Loucy (cell line): ENCODE data around the gene GNPAT.

ENCODE experiments used
- H2AFZ ChIP-seq: fragments of 200-600 bp; sonication (generic); 2 replicates; pipeline ENCODE4 v1.6.0; 2016; ENCODE audit warnings: antibody characterized with exemption, mild to moderate bottlenecking, low read length, moderate library complexity
- H3F3A ChIP-seq: fragments of 200-600 bp; 2 replicates; pipeline ENCODE4 v1.6.0; 2016; ENCODE audit warnings: antibody characterized with exemption, low read depth, mild to moderate bottlenecking
- H3K27me3 ChIP-seq: fragments of 200-600 bp; sonication (generic); 2 replicates; pipeline ENCODE4 v1.6.1; 2014; ENCODE audit warnings: low read length, mild to moderate bottlenecking; ENCODE audit not compliant: insufficient read depth, poor library complexity, severe bottlenecking
- H3K36me3 ChIP-seq: fragments of 200-600 bp; sonication (generic); 2 replicates; pipeline ENCODE4 v1.6.1; 2016; ENCODE audit warnings: low read length; ENCODE audit not compliant: insufficient read depth
- H3K4me1 ChIP-seq: fragments of 200-600 bp; sonication (generic); 2 replicates; pipeline ENCODE4 v1.5.1; 2014; ENCODE audit warnings: low read length, mild to moderate bottlenecking; ENCODE audit not compliant: insufficient read depth, poor library complexity, severe bottlenecking
- H3K4me2 ChIP-seq: fragments of 200-600 bp; sonication (generic); 2 replicates; pipeline ENCODE4 v1.6.0; 2014; ENCODE audit warnings: antibody characterized with exemption, low read length, low read depth, mild to moderate bottlenecking; ENCODE audit not compliant: poor library complexity, severe bottlenecking
- H3K4me3 ChIP-seq: fragments of 200-600 bp; sonication (generic); 2 replicates; pipeline ENCODE4 v1.5.1; 2014; ENCODE audit warnings: low read length, mild to moderate bottlenecking, mixed read lengths; ENCODE audit not compliant: poor library complexity, severe bottlenecking
- H3K79me2 ChIP-seq: fragments of 200-600 bp; sonication (generic); 2 replicates; pipeline ENCODE4 v1.6.1; 2014; ENCODE audit warnings: low read length; ENCODE audit not compliant: insufficient read depth
- H3K9ac ChIP-seq: fragments of 200-600 bp; sonication (generic); 2 replicates; pipeline ENCODE4 v1.6.0; 2014; ENCODE audit warnings: mild to moderate bottlenecking, low read depth, low read length, moderate library complexity; ENCODE audit not compliant: poor library complexity, severe bottlenecking
- H3K9me2 ChIP-seq: fragments of 200-600 bp; sonication (generic); replicated peaks from 2 replicates; pipeline ENCODE4 v1.6.1; 2016; ENCODE audit warnings: low read depth, low read length, mixed read lengths
- H3K9me3 ChIP-seq: fragments of 200-600 bp; sonication (generic); 2 replicates; pipeline ENCODE4 v1.6.1; 2014; ENCODE audit warnings: mild to moderate bottlenecking, antibody characterized with exemption, low read length, low read depth; ENCODE audit not compliant: insufficient read depth
- H4K20me1 ChIP-seq: fragments of 200-600 bp; sonication (generic); 2 replicates; pipeline ENCODE4 v1.6.0; 2014; ENCODE audit warnings: antibody characterized with exemption, low read length, mild to moderate bottlenecking; ENCODE audit not compliant: insufficient read depth, poor library complexity, severe bottlenecking
- EZH2phosphoT487 ChIP-seq: fragments of 200-600 bp; IDR thresholded peaks from 2 replicates; pipeline ENCODE4 v1.6.1; 2018; ENCODE audit warnings: antibody characterized with exemption, mild to moderate bottlenecking, moderate library complexity, borderline replicate concordance
- TF ChIP-seq, protein P1 (sequence below): fragments of 200-600 bp; sonication (generic); conservative IDR thresholded peaks from 2 replicates; pipeline ENCODE4 v1.5.1; 2014; ENCODE audit warnings: mild to moderate bottlenecking, antibody characterized with exemption, low read length

The GNPAT gene

DNA sequence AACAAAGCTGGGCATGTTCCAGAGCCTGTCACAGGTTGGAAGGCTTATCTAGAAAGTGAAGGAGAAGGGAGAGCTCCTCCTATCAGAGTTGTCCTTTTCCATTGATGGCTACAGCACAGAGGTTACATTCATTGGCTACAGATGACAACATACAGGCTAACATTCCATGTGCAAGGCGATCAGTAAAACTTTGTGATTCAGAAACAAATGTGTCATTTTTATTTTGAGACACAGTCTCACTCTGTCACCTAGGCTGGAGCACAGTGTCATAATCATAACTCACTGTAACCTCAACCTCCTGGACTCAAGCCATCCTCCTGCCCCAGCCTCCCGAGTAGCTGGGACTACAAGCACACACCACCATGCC lies 46.6 kb upstream of the GNPAT start:
- no peaks in the 10 kb centered on the region for H3F3A ChIP-seq

DNA sequence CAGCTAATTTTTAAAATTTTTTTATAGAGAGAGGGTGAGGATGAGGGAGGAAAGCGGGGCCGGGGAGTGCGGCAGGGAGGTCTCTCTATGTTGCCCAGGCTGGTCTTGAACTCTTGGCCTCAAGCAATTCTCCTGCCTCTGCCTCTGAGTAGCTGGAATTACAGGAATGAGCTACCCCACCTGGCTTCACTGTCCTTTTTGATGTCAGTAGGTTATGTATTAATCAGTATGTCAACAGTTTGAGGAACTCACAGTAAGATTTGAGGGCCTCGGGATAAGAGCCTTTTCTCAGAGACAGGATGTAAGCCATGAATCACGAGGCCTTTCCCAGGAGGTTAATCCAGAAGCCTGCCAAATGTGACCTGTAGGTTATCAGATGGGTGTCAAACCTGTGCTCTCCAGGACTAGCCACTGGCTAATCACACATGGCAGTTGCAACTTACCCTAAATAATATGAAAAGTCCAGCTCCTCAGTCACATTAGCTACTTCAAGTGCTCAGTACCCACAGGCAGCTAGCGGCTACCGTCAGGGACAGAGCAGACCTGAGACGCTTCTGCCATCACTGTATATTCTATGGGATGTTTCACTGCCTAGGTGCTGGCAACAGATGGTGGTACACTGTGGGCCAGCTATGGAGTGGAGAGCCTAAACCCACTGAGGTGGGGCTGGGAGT lies 46.0 kb upstream of the GNPAT start:
- Histone ChIP-seq H3K4me2 (no peak overlapping the region), H3K36me3 (no peaks in the 10 kb centered on the region), H3K9me2 (no peaks in the 10 kb centered on the region), H3F3A (no peaks in the 10 kb centered on the region), H3K9me3 (no peaks in the 10 kb centered on the region), H3K9ac (no peak overlapping the region), H3K27me3 (no peaks in the 10 kb centered on the region), H4K20me1 (no peaks in the 10 kb centered on the region), H3K4me3 (no peak overlapping the region), H3K79me2 (no peaks in the 10 kb centered on the region), H3K4me1 (no peaks in the 10 kb centered on the region), H2AFZ (no peak overlapping the region)
- TF ChIP-seq EZH2phosphoT487 = no peak
- TF ChIP-seq, protein P1, sequence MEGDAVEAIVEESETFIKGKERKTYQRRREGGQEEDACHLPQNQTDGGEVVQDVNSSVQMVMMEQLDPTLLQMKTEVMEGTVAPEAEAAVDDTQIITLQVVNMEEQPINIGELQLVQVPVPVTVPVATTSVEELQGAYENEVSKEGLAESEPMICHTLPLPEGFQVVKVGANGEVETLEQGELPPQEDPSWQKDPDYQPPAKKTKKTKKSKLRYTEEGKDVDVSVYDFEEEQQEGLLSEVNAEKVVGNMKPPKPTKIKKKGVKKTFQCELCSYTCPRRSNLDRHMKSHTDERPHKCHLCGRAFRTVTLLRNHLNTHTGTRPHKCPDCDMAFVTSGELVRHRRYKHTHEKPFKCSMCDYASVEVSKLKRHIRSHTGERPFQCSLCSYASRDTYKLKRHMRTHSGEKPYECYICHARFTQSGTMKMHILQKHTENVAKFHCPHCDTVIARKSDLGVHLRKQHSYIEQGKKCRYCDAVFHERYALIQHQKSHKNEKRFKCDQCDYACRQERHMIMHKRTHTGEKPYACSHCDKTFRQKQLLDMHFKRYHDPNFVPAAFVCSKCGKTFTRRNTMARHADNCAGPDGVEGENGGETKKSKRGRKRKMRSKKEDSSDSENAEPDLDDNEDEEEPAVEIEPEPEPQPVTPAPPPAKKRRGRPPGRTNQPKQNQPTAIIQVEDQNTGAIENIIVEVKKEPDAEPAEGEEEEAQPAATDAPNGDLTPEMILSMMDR = no peak

More for the DNA sequence above, 46.6 kb upstream of the GNPAT start:
- no peak overlapping the region for H2AFZ ChIP-seq
- no peaks in the 10 kb centered on the region for H3K9me2 ChIP-seq
- no peak overlapping the region for H3K9ac ChIP-seq
- no peaks in the 10 kb centered on the region for H4K20me1 ChIP-seq
- no peaks in the 10 kb centered on the region for H3K79me2 ChIP-seq
- no peaks in the 10 kb centered on the region for H3K4me1 ChIP-seq
- no peak overlapping the region for H3K4me2 ChIP-seq
- no peaks in the 10 kb centered on the region for H3K27me3 ChIP-seq
- H3K4me3 ChIP-seq = no peak overlapping the region
- no peaks in the 10 kb centered on the region for H3K36me3 ChIP-seq
- H3K9me3 ChIP-seq = no peaks in the 10 kb centered on the region
- TF ChIP-seq, protein P1 = no peak
- no peak for TF ChIP-seq EZH2phosphoT487

DNA sequence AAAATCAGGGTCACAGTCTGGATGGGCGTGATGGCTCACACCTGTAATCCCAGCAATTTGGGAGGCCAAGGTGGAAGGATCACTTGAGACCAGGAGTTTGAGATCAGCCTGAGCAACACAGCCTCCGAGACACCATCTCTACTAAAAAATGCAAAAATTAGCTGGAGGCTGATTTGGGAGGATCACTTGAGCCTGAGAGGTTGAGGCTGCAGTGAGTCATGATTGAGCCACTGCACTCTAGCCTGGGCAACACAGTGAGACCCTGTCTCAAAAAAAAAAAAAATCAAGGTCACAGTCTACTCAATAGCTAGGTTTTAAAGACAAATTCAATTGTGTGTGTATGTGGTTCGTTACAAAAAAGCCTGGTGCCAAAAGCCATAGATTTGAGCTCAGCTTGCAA lies 44.7 kb upstream of the GNPAT start:
- TF ChIP-seq EZH2phosphoT487 = no peak
- TF ChIP-seq, protein P1 = no peak
- Histone ChIP-seq H3K27me3 (no peaks in the 10 kb centered on the region), H2AFZ (no peak overlapping the region), H4K20me1 (no peaks in the 10 kb centered on the region), H3K9me2 (no peaks in the 10 kb centered on the region), H3K4me2 (no peak overlapping the region), H3F3A (no peaks in the 10 kb centered on the region), H3K9me3 (no peaks in the 10 kb centered on the region), H3K79me2 (no peaks in the 10 kb centered on the region), H3K4me3 (no peak overlapping the region), H3K9ac (no peak overlapping the region), H3K4me1 (no peaks in the 10 kb centered on the region), H3K36me3 (no peaks in the 10 kb centered on the region)
